HG02885 (cell line): ENCODE data around the gene CRMP1.

Experiments used
- ATAC-seq: cut with Tn5 transposase; IDR thresholded peaks from one replicate; pipeline ENCODE4 v1.9.1; 2021; ENCODE audit warnings: mild to moderate bottlenecking; ENCODE audit not compliant: unreplicated experiment, poor library complexity

Gene CRMP1

DNA sequence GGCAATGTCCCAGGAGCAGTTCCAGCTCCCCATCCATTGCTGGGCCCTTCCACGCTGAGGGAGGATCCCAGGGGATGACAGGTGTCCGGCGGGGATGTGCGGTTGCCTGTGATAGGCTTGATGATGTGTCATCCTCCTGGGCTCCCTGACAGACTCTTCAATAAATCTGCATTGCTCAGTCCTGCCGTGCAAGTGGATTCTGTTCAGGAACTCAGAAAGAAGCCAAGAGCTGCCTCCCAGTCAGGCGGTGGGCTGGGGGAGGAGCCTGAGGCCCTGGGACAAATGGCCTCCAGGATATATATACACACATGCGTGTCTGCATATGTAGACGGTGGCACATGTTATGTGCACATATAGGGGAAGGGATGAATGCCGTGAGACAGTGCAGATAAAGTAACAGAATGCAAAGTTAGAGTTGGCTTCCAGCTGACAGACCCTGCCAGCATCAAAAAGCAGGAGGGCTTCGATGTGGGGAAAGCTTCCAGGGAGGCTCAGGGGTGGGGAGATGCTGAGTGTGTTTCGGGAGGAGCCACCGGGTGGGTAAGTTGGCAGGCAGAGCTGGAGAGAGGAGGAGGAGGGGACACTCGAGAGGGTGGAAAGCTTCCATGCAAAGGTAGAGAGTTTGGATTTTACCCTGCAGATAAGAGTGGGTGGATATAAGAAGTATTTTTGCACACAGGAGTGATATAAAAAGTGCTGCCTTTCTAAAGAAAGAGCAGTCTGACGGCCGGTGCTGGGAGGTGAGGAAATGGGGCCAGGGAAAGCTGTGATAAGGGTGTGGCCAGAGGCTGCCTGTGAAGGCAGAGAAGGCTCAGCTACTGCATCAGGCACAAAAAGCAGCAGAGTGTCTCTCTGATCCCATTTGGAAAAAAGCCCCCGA lies 28.5 kb upstream of the CRMP1 start:
- no peak for ATAC-seq

DNA sequence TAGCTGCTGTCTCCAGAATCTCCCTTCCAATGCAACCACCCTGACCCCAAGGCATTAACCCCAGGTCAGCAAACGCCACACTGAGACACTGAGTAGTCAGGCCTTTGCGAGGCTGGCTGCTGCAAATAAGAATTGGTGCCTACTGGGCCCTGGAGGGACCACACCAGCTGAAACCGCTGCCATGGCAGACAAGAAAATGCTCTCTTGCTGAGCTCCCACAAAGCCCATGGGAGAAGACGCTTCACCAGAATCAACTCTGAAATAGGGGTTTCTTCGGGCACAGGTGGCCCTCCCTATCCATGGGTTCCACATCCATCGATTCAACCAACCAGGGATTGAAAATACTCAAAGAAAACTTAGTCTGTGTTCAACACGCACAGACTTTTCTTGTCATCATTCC lies 26.7 kb upstream of the CRMP1 start:
- ATAC-seq, result no peak

GRCh38 chr4:5919044-5919443 lies 26.2 kb upstream of the CRMP1 start:
- ATAC-seq, result no peak

- no peak for ATAC-seq
Observed at GRCh38 chr4:5918331-5918985, 25.6 kb upstream of the CRMP1 start.

DNA sequence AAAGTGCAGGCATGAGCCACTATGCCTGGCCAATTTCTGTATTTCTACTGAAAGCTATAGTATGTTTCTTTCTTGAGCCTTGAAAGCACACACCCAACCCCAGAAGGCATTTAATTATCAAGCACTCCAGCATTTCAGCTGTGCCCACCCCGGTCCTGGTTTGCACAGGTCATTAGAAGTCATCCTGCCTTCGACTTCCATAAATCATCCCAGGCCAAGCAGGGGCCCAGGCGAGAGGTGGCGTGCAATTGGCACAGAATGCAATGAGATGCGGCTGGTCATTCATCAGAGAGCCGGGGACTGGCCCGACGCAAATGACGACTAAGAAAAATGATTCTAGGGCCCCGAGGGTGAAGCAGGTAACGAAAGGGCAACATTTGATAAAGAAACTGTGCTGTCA lies 24.8 kb upstream of the CRMP1 start:
- ATAC-seq, result no peak

DNA sequence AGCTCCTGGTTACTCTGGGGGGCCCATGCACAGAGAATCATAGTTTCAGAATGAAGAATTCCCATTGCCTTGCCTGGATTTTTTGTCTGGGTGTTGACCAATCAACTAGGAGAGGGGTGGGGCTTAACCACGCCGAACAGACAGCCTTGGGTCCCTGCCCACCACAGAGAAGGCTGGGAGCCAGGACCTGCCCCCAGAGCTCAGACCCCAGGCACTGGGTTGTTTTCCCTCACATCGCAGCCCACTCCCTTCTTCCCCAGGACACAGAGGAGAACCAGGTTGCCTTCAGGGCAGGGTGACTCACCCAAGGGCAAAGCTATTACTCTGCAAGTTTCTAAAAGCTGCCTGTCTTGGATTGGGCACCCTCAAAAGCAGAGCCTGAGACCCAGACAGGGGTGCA lies 23.3 kb upstream of the CRMP1 start:
- no peak for ATAC-seq

- no peak for ATAC-seq
Observed at GRCh38 chr4:5913454-5913853, 20.6 kb upstream of the CRMP1 start.

- no peak for ATAC-seq
Observed at GRCh38 chr4:5912614-5913019, 19.7 kb upstream of the CRMP1 start.

- ATAC-seq, result no peak
Observed at GRCh38 chr4:5908876-5909427, 16.1 kb upstream of the CRMP1 start.

- ATAC-seq, result no peak
Observed at GRCh38 chr4:5906191-5906590, 13.3 kb upstream of the CRMP1 start.

GRCh38 chr4:5905714-5906113 lies 12.8 kb upstream of the CRMP1 start:
- ATAC-seq, result no peak

DNA sequence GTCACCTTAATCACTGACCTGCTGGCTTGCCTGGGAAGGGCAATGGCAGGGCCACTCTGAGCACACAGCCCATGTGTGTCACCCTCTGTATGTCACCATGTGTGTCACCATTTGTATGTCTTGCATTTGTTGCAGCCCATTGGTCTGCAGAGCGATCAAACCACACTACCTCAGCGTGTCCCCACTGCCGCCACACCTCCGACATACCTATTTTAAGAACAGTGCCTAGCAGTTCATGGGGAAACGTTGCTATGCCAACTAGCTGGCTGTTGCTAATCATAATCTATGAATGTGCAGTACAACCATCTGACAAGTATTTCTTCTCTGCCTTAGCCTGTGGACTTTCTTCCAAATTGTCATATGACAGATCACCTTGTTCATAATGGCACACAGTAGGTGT lies 8.0 kb upstream of the CRMP1 start:
- no peak for ATAC-seq

GRCh38 chr4:5899881-5900280 lies 7.0 kb upstream of the CRMP1 start:
- no peak for ATAC-seq

- no peak for ATAC-seq
Observed at GRCh38 chr4:5899396-5899795, 6.5 kb upstream of the CRMP1 start.

DNA sequence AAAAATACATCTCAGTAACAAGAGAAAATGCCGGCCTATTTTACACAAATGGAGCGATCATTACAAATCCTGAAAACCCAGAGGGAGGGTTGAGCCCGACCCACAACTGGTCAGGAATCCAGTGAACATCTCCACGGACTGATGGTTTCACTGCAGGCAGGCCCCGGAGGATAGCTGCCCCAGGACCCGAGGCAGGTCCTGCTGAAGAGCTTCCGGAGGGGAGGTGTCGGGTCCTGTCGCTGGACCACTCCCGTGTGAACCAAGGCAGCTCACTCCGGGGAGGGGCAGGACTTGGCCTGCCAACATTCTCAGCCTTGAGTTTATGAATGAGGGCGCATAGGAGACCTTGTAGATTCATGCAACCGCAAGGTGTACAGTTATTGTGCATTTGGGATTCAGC lies 4.8 kb upstream of the CRMP1 start:
- ATAC-seq, result no peak

- no peak for ATAC-seq
Observed at GRCh38 chr4:5895287-5895686, 2.4 kb upstream of the CRMP1 start.

- no peak for ATAC-seq
Observed at GRCh38 chr4:5894266-5894665, 1.4 kb upstream of the CRMP1 start.

DNA sequence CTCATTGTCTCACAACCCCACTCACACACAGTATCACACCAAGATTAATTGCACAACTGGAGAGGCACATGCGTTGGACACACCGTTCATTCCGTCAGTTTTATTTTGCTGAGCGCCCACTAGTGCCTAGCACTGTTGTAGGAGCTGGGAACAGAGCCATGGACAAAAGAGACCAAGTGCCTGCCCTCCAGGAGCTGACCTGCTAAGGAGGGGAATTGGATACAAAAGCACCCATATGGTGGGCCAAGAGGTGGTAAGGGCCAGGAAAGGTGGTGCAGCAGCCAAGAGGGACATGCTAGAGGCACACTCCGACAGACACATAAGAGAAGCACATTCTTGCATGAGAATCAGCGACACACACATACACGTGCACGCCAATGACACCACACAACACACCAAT lies 705 bp upstream of the CRMP1 start:
- no peak for ATAC-seq

DNA sequence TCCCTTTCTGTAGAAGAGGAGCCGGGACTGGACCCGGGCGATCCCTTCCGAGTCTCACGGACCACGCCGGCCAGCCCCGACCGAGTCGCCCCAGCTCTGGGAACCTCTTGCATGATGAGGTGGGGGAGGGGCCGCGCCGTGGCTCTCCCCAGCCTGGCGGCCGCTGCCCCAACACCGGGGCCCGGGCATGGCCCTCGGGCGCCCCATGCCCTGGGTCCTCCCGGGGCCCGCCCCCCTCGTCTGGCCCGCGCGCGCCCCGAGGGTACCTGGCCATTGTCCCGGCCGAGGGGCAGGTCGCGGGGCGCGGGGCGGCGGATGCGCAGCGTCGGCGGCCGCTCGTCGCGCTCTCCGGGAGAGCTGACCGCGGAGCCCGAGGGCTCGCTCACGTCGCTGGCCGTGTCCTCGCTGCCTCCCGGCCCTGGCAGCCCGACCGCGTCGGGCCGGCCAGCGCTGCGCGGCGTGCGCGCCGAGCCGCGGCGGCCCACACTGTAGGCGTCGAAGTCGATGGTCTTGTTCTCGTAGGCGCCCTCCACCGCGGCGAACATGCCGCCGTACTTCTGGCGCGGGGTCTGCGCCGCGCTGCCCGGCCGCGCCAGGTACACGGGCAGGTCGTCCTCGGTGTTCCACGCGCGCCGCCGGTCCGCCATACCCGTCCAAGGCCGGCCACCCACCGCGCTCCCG lies 423 bp downstream of the CRMP1 start:
- ATAC-seq, result no peak

DNA sequence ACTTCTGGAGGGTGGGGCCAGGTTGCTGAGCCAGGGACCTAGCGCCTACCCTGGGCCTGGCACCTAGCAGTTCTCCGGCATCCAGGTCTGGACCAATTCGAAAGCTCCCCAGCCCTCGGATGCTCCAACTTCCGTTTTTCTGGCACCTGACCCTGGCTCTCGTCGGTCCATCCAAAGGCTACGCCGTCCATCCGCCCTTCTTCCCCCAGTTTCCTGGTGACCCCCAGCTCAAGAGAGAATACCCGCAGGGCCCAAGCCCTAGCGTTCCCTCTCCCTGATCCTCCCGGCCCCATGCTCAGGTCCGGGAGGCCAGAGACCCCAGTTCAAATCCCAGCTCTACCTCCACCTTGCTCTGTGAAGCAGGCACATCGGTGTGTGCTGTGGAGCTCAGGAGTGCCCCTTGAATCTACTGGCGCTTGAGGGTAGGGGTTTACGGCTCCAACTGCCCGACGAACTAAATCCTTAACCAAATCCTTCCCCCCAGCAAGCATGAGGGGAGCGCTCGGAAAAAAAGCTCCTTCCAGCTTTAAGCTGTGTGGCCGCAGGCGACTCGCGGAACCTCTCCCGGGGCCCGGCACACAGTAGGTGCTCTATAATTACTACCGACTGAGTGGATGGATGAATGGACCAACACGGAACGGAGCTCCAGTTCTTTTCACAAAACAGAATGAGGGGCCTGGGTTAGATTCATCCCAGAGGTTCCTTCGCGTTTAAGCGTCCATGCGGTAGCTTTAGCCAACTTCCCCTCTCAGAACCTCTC lies 1.1 kb downstream of the CRMP1 start:
- ATAC-seq, result no peak
